WI38 (cell line): ENCODE data around the gene POU2F2.

Source experiments
- H3K4me3 ChIP-seq: 2 replicates; pipeline ENCODE4 v1.5.1; 2011; ENCODE audit warnings: low read depth, mild to moderate bottlenecking, control low read depth, low read length
- CTCF ChIP-seq: IDR thresholded peaks from 2 replicates; pipeline ENCODE4 v1.5.1; 2012; ENCODE audit warnings: low read depth, mild to moderate bottlenecking, control low read depth, low read length

POU2F2 gene

DNA sequence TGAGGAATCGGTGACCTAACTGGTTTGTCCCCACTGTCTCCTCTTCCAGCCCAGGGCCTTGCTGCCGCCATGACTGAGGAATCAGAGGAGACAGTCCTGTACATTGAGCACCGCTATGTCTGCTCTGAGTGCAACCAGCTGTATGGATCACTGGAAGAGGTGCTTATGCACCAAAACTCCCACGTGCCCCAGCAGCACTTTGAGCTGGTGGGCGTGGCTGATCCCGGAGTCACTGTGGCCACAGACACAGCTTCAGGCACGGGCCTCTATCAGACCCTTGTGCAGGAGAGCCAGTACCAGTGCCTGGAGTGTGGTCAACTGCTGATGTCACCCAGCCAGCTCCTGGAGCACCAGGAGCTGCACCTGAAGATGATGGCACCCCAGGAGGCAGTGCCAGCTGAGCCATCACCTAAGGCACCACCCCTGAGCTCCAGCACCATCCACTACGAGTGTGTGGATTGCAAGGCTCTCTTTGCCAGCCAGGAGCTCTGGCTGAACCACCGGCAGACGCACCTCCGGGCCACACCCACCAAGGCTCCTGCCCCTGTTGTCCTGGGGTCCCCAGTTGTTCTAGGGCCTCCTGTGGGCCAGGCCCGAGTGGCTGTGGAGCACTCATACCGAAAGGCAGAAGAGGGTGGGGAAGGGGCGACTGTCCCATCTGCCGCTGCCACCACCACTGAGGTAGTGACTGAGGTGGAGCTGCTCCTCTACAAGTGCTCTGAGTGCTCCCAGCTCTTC is 53.5 kb downstream of the POU2F2 start:
- H3K4me3 ChIP-seq = no peak overlapping the region
- no peak for TF ChIP-seq CTCF

DNA sequence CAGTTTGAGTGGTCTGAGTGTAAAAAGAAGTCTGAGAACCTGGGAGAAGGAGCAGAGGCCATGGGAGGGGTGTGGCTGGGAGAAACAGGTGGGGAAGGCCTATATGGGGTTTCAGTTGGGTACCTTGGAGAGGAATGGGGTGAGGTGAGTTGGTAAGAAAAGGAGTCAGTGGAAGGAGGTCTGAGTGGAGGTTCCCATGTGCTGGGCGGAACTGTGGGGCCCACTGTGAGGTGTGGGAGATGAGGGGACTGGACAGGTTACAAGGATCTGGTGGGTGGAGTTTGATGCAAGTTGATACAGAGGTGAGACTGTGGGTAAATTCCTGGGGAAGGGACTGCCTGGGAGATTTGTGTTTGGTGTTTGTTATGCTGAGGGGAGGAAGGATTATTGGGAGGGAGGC is 54.2 kb downstream of the POU2F2 start:
- peak overlapping the region; percentile 76; the same call in 1 of the 2 replicates for H3K4me3 ChIP-seq
- TF ChIP-seq CTCF = no peak

DNA sequence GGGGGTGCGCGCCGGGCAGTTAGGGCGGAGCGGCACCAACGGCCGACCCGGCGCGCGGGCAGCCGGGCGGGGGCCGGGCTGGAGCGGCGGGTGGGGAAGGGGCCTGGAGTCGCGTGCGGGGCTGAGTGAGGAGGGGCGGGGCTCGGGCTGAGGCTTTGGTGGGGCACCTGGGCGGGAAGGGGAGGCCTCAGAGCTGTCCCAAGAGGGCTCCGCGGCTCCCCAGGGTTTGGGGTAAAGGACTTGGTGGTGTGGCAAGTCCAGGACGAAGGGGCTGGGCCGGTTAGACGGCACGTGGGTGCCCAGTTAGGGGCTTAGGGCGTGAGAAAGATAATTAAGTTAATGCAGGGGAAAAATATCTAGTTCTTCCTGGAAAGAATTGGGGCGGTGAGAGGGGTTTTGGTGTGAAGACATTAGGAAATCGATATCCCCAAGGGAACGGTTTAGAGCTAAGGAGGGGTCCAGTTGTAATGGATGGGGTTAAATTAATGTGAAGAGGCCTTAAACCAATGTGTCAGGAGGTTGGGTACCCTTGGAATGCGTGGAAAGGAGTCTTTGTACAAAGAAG is 55.8 kb downstream of the POU2F2 start:
- H3K4me3 ChIP-seq = peak overlapping the region; percentile 76
- no peak for TF ChIP-seq CTCF

DNA sequence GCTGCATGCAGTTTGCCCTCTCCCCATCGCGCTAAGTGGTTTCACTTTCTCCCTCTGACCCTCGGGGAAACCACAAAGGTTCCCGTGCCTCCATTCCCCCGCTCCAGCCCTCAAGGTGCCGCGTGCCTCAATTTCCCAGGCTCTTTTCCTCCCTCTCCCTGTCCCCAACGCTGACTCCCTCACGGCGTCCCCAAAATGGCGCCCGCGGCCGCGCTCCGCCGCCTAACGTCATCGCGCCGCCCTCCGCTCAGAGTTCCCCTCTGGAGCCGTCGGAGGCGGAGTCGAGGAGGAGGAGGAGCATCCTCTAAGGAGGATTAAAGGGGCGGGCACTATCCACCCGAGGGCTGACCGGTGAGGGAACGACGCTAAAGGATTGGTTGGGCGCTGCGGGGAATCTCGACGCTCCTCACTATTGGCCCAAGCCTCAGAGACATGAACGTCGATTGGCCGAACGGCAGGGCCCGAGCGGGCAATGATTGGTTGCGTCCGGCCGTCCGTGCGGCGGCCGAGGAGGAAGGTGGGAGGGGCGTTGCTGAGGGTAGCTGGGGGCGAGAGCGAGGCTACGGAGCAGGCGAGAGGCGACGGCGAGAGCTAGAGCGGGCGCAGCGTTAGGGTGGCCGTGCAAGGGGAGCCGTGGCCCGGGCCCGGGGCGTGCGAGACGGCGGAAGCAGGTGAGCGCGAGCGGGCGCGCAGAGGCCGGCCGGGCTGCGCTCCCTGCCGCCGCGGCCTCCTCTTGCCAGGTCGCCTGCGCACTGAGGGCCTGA is 56.4 kb downstream of the POU2F2 start, which contains the start of gene ZNF574:
Gene ZNF574 (plus strand): TSS at position 551 of the 764 bp plus-strand sequence. CDS start 2,441 bp downstream, outside the sequence.
- H3K4me3 ChIP-seq = peak within 1 kb of the TSS; percentile 76
- TF ChIP-seq CTCF = no peak

- no peak for TF ChIP-seq CTCF
- H3K4me3 ChIP-seq = peak overlapping the region; percentile 76
These were observed 57.0 kb downstream of the POU2F2 start for GRCh38 chr19:42075364-42075615.

DNA sequence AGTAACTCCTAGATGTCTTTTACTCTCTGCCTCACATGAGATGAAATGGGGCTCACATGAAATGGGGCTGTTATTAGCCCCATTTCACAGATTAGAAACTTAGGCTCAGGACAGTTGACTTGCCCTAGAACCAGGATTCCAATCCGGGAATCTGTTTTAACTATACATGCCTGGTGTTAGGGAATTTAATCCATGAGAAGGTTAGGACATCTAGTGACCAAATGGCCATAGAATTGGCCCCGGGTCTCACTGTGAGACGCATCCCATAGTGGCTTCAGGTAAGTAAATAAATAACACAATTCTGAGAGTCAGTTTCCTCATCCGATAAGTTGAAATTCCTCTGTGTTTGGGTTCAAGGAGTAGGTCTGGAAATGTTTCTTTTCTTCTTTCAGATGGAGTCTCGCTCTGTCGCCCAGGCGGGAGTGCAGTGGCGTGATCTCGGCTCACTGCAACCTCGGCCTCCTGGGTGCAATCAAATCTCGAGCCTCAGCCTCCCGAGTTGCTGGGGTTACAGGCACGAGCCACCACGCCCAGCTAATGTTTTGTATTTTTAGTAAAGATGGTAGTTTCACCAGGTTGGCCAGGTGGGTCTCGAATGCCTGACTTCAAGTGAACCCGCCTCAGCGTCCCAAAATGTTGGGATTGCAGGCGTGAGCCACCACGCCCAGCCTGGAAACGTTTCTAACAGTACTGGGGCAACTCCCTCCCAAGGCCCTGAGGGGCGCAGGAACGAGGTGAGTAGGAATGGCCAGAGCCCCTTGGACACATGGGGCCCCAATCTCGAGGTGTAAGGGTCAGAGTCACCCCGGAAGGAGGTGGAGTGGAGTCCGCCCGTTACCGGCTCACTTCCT is 57.5 kb downstream of the POU2F2 start:
- TF ChIP-seq CTCF = no peak

More for the DNA sequence above, 57.5 kb downstream of the POU2F2 start:
- H3K4me3 ChIP-seq = peak overlapping the region; percentile 76
